ENCODE results near the gene IZUMO1. TPM values are rescaled to one million over a fixed set of nuclear protein-coding genes. Genes with fewer than 3 reads are reported as not detected.

Gene IZUMO1
- total RNA-seq, 4 donors from 2014 or later, result 1.3 to 2.5 (median 1.3) TPM; not detected in 1

- DNase-seq (ENCODE audit: low spot score) (peak; percentile 42), ATAC-seq (ENCODE audit: low FRiP score) (peak; percentile 78)
- TF ChIP-seq, protein P1, sequence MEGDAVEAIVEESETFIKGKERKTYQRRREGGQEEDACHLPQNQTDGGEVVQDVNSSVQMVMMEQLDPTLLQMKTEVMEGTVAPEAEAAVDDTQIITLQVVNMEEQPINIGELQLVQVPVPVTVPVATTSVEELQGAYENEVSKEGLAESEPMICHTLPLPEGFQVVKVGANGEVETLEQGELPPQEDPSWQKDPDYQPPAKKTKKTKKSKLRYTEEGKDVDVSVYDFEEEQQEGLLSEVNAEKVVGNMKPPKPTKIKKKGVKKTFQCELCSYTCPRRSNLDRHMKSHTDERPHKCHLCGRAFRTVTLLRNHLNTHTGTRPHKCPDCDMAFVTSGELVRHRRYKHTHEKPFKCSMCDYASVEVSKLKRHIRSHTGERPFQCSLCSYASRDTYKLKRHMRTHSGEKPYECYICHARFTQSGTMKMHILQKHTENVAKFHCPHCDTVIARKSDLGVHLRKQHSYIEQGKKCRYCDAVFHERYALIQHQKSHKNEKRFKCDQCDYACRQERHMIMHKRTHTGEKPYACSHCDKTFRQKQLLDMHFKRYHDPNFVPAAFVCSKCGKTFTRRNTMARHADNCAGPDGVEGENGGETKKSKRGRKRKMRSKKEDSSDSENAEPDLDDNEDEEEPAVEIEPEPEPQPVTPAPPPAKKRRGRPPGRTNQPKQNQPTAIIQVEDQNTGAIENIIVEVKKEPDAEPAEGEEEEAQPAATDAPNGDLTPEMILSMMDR (IDR thresholded peaks at IDR 0.05), result no peak
Measured at GRCh38 chr19:48780631-48781391, 34.1 kb upstream of the IZUMO1 start.

DNA sequence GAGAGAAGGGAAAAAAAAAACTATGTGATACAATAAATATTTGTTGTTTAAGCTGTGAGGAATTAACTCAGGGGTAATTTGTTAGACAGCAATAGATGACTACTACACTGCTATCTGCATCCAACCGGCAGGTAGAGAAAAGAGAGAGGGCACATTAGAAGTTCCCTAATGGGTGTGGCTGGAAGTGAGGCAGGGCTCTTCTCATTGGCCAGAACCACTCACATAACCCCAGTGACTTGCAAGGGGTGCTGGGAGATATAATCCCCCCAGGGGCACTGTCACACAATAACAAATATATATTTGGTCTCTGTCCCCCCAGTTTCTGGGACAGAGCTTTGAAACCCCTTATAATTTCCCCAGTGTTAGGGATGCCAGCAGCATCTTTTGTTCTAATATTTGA is 32.9 kb upstream of the IZUMO1 start:
- DNase-seq (ENCODE audit: low spot score) (no peak), ATAC-seq (ENCODE audit: low FRiP score) (no peak)
- TF ChIP-seq, protein P1 (IDR thresholded peaks at IDR 0.05), result no peak

GRCh38 chr19:48777720-48778119 is 31.0 kb upstream of the IZUMO1 start:
- TF ChIP-seq, protein P1 (IDR thresholded peaks at IDR 0.05), result no peak
- ATAC-seq (ENCODE audit: low FRiP score) (no peak), DNase-seq (ENCODE audit: low spot score) (no peak)

DNA sequence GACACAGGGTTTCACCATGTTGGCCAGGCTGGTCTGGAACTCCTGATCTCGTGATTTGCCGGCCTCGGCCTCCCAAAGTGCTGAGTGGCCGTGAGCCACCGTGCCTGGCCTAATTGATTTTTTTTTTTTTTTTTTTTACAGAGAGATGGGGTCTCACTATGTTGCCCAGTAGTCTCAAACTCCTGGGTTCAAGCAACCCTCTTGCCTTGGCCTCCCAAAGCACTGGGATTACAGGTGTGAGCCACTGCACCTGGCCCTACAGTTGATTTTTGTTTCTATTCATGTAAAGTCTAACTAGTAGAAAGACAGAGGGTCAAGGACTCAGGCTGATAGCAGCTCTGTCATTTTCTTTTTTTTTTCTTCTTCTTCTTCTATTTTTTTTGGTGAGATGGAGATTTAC is 30.4 kb upstream of the IZUMO1 start:
- TF ChIP-seq, protein P1 (IDR thresholded peaks at IDR 0.05), result no peak
- DNase-seq (ENCODE audit: low spot score) (no peak), ATAC-seq (ENCODE audit: low FRiP score) (no peak)

DNA sequence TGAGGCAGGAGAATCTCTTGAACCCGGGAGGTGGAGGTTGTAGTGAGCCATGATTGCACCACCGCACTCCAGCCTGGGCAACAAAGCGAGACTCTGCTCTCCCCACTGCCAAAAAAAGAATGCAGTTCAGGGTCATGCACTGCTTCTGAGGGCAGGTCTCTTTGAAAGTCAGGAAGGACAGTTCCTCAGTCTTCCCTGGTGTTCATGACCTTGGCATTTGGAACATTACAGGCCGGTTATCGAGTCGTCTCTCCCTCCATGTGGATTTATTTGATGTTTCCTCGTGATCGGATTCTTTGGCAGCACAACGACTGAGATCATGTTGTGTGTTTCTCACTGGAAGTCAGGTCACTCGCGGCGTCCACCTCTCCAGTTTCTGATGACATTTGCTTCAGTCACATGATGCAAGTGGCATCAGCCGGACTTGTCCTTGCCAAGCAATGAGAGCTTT is 25.8 kb upstream of the IZUMO1 start:
- TF ChIP-seq, protein P1 (IDR thresholded peaks at IDR 0.05), result no peak
- ATAC-seq (ENCODE audit: low FRiP score) (no peak), DNase-seq (ENCODE audit: low spot score) (no peak)

DNA sequence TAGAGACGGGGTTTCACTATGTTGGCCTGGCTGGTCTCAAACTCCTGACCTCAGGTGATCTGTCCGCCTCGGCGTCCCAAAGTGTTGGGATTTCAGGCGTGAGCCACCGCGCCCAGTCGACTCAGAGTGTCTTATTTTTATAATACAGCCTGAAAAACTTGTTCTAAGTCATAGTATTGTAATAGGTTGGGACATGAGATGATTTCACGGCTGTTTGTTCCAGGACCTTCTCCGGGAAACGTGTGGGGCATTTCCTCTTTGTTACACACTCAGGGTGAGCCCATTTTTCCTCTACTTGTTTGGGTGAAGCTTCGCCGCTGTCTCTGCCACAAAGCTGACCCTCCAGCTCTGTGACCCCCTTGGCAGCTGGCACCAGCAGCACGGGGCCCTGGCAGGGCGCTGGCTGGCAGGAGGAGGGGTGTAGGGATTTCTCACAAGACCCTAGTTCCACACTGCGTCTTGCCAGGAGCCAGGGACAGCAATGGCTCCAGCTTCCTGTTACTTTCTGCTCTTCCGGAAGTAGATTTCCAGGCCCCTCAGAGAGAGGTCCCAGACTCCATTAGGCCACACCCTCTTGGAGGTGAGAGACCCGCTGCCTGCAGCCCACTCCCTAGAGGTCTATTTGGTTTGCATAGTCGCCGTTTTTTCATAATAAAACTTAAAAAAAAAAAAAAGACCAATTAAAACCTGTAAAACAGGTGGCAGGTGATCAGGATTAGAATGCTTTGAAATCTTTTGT is 24.2 kb upstream of the IZUMO1 start:
- DNase-seq (ENCODE audit: low spot score) (no peak), ATAC-seq (ENCODE audit: low FRiP score) (no peak)
- TF ChIP-seq, protein P1 (IDR thresholded peaks at IDR 0.05), result no peak

Data from omental fat pad (tissue), 4 donors.